GM23338 (cell line): ENCODE measurements around the gene TPI1. TPM values are rescaled to one million over a fixed set of nuclear protein-coding genes. Genes with fewer than 3 reads are reported as not detected.

Experiments used
- CTCF ChIP-seq, 2 experiments: fragments of 200-600 bp in 1 of 2; sonication (generic) in 1 of 2; conservative IDR thresholded peaks; 2 replicates each; pipeline versions ENCODE4 v1.5.1 to v1.6.1; 2016 to 2017; ENCODE audit warnings: antibody characterized with exemption in 2 of 2, low read depth in 2 of 2, mild to moderate bottlenecking in 2 of 2, moderate library complexity in 1 of 2
- EZH2 ChIP-seq: fragments of 200-600 bp; sonication (generic); IDR thresholded peaks from one replicate; pipeline ENCODE4 v1.8.0; 2017; ENCODE audit warnings: antibody characterized with exemption, mild to moderate bottlenecking, low read depth; ENCODE audit not compliant: unreplicated experiment
- EZH2phosphoT487 ChIP-seq: fragments of 200-600 bp; sonication (generic); IDR thresholded peaks from one replicate; pipeline ENCODE4 v1.8.1; 2018; ENCODE audit warnings: antibody characterized with exemption; ENCODE audit not compliant: unreplicated experiment
- JUNB ChIP-seq: IDR thresholded peaks from one replicate; pipeline ENCODE4 v1.6.1; 2016; ENCODE audit warnings: antibody characterized with exemption; ENCODE audit not compliant: unreplicated experiment
- NANOG ChIP-seq: IDR thresholded peaks from 2 replicates; pipeline ENCODE4 v1.6.1; 2016; ENCODE audit warnings: antibody characterized with exemption, borderline replicate concordance
- POLR2AphosphoS5 ChIP-seq: IDR thresholded peaks from 2 replicates; pipeline ENCODE4 v1.6.1; 2016; ENCODE audit warnings: antibody characterized with exemption, low read depth
- REST ChIP-seq: IDR thresholded peaks from one replicate; pipeline ENCODE4 v1.6.1; 2018; ENCODE audit warnings: antibody characterized with exemption; ENCODE audit not compliant: unreplicated experiment
- ZNF114 ChIP-seq: fragments of 250-450 bp; sonication (Bioruptor Pico); IDR thresholded peaks from 2 replicates; pipeline ENCODE4 v1.5.0; 2020; ENCODE audit warnings: mild to moderate bottlenecking, moderate library complexity
- ZNF331 ChIP-seq: fragments of 250-450 bp; sonication (Bioruptor Pico); IDR thresholded peaks from 2 replicates; pipeline ENCODE4 v1.5.0; 2020; ENCODE audit warnings: low read depth, mild to moderate bottlenecking, moderate library complexity
- ZNF462 ChIP-seq: fragments of 250-450 bp; sonication (Bioruptor Pico); IDR thresholded peaks from 2 replicates; pipeline ENCODE4 v1.5.0; 2020; ENCODE audit warnings: mild to moderate bottlenecking, moderate library complexity
- polyA plus RNA-seq: library from polyadenylated mRNA; unstranded; fragments of >200 nt; fragmentation: Nextera tagmentation; extraction: Ambion mirVana; gene quantifications from 2 replicates; pipeline ENCODE4 v1.2.1, GENCODE V29; 2016
- total RNA-seq: library from RNA; depleted of rRNA; stranded (reverse); fragments of >200 nt; shearing (Covaris generic); gene quantifications from 2 replicates; pipeline ENCODE4 v1.2.3, GENCODE V29; 2014

Gene TPI1
- total and polyA plus RNA-seq, 2 experiments from 2014 or later = 737 to 822 TPM

GRCh38 chr12:6915789-6916285 lies 48.5 kb downstream of the TPI1 start (continued):
- TF ChIP-seq ZNF462 = no peak
- TF ChIP-seq ZNF114 (CRISPR knock-in tag) = no peak
- TF ChIP-seq EZH2 = no peak
- TF ChIP-seq POLR2AphosphoS5 = no peak
- TF ChIP-seq CTCF (conservative IDR thresholded peaks at IDR 0.05; ENCODE audit: low read depth in 2 of 2) = no peak
- no peak for TF ChIP-seq JUNB
- no peak for TF ChIP-seq EZH2phosphoT487
- no peak for TF ChIP-seq NANOG
- TF ChIP-seq ZNF331 (CRISPR knock-in tag) = no peak
- no peak for TF ChIP-seq REST
